NT2/D1 (cell line): ENCODE measurements around the gene PIK3R3.

ENCODE experiments used
- DNase-seq: peaks from one replicate; pipeline ENCODE4 v3.0.0-alpha.2; 2011; ENCODE audit warnings: low read depth, low spot score
- H3K27me3 ChIP-seq: 2 replicates; pipeline ENCODE4 v1.6.0; 2011; ENCODE audit warnings: mild to moderate bottlenecking; ENCODE audit not compliant: insufficient read length, insufficient read depth
- H3K36me3 ChIP-seq: 2 replicates; pipeline ENCODE4 v1.6.1; 2011; ENCODE audit warnings: mild to moderate bottlenecking, low read length, mixed read lengths; ENCODE audit not compliant: insufficient read depth, insufficient read length
- H3K4me1 ChIP-seq: 2 replicates; pipeline ENCODE4 v1.5.1; 2011; ENCODE audit not compliant: insufficient read depth, insufficient read length
- H3K4me3 ChIP-seq: 2 replicates; pipeline ENCODE4 v1.5.1; 2011; ENCODE audit warnings: low read depth; ENCODE audit not compliant: insufficient read length
- H3K9ac ChIP-seq: 2 replicates; pipeline ENCODE4 v1.6.0; 2011; ENCODE audit warnings: low read depth; ENCODE audit not compliant: insufficient read length
- H3K9me3 ChIP-seq: 2 replicates; pipeline ENCODE4 v1.5.1; 2011; ENCODE audit warnings: mild to moderate bottlenecking, low read length; ENCODE audit not compliant: insufficient read depth
- SUZ12 ChIP-seq: IDR thresholded peaks from 2 replicates; pipeline ENCODE4 v1.6.1; 2011; ENCODE audit not compliant: insufficient read length, insufficient read depth; ENCODE audit errors: extremely low read depth
- YY1 ChIP-seq: IDR thresholded peaks from 2 replicates; pipeline ENCODE4 v1.6.1; 2011; ENCODE audit not compliant: insufficient read length, insufficient read depth
- ZNF274 ChIP-seq: IDR thresholded peaks from 2 replicates; pipeline ENCODE4 v1.6.1; 2011; ENCODE audit warnings: mild to moderate bottlenecking, low read depth, low read length

PIK3R3 gene

DNA sequence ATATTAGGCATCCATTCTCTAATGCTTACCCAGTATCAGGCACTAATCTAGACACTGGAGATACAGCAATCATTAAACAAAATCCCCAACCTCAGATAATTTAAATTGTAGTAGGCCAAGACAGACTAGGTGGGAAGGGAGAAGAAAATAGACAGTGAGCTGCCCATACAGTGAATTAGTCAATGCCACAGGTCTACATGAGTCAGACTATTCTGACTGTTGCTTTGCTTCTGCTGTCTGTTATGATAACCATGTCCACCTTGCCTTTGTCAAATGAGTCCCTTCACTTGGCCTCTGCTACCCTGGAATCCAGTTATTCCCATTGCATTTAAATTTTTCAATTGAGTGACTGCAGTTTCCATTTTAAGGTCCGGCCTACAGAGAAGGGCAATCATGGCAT is 59.5 kb downstream of the PIK3R3 start:
- no peak for DNase-seq
- Histone ChIP-seq H3K4me3 (no peak overlapping the region), H3K9ac (no peak overlapping the region), H3K27me3 (no peaks in the 10 kb centered on the region), H3K36me3 (no peaks in the 10 kb centered on the region), H3K4me1 (peaks cover 2% of the 10 kb centered on the region), H3K9me3 (no peaks in the 10 kb centered on the region)
- TF ChIP-seq ZNF274 (no peak), SUZ12 (no peak), YY1 (no peak)

- Histone ChIP-seq H3K9ac (no peak overlapping the region), H3K4me1 (no peaks in the 10 kb centered on the region), H3K27me3 (no peaks in the 10 kb centered on the region), H3K9me3 (no peaks in the 10 kb centered on the region), H3K4me3 (no peak overlapping the region), H3K36me3 (peaks cover 2% of the 10 kb centered on the region)
- TF ChIP-seq SUZ12 = no peak
- TF ChIP-seq YY1 = no peak
- TF ChIP-seq ZNF274 = no peak
- DNase-seq = no peak
Observed at GRCh38 chr1:46070164-46070814, 62.1 kb downstream of the PIK3R3 start.

DNA sequence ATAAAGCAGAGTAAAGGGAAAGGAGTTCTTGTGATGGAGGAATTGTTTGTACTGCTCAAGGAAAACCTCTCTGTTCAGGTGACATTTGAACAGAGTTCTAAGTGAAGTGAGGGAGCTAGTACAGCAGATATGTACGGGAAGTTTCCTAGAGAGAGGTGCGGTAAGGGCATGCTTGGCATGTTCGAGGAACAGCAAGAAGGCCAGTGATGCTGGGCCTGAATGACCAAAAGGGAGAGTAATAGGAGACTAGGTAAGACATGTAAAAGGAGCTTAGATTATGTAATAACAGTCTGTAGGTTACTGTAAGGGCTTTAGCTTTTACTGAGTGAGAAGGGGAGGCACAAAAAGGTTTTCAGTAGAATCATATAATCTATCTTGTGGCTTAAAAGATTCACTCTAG is 63.9 kb downstream of the PIK3R3 start:
- no peaks in the 10 kb centered on the region for H3K27me3 ChIP-seq
- no peak for DNase-seq
- no peak overlapping the region for H3K9ac ChIP-seq
- H3K4me1 ChIP-seq = no peaks in the 10 kb centered on the region
- TF ChIP-seq SUZ12 = no peak
- TF ChIP-seq ZNF274 = no peak
- no peak for TF ChIP-seq YY1
- no peaks in the 10 kb centered on the region for H3K9me3 ChIP-seq
- no peak overlapping the region for H3K4me3 ChIP-seq
- peaks cover 2% of the 10 kb centered on the region for H3K36me3 ChIP-seq

- H3K9ac ChIP-seq = no peak overlapping the region
Observed at GRCh38 chr1:46067652-46068051, 64.8 kb downstream of the PIK3R3 start.

GRCh38 chr1:46065405-46065804 is 67.0 kb downstream of the PIK3R3 start:
- H3K27me3 ChIP-seq = no peaks in the 10 kb centered on the region
- no peaks in the 10 kb centered on the region for H3K9me3 ChIP-seq
- no peak overlapping the region for H3K9ac ChIP-seq
- no peak overlapping the region for H3K4me3 ChIP-seq
- TF ChIP-seq ZNF274 = no peak
- H3K36me3 ChIP-seq = peaks cover 11% of the 10 kb centered on the region
- no peaks in the 10 kb centered on the region for H3K4me1 ChIP-seq
- no peak for DNase-seq

More at GRCh38 chr1:46067652-46068051, 64.8 kb downstream of the PIK3R3 start:
- DNase-seq = no peak
- Histone ChIP-seq H3K36me3 (peaks cover 2% of the 10 kb centered on the region), H3K9me3 (no peaks in the 10 kb centered on the region), H3K4me1 (no peaks in the 10 kb centered on the region), H3K27me3 (no peaks in the 10 kb centered on the region), H3K4me3 (no peak overlapping the region)
- TF ChIP-seq ZNF274 (no peak), SUZ12 (no peak), YY1 (no peak)

DNA sequence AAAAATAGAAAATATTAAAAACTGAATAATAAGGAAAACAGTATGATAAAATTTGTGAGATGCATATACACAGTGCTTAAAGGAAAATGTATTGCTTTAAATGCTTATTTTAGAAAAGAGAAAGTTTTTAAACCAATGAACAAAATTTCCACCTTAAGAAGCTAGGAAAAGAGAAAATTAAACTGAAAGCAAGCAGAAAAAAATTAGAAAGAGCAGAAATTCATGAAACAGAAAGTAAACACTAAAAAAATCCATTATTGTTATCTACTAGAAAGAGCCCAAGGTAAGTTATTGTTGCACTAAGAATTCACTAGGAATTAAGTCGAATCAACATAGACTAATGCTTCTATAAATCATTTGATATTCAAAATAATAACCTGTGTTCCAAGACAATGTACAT is 67.7 kb downstream of the PIK3R3 start:
- TF ChIP-seq SUZ12 (no peak), ZNF274 (no peak)
- Histone ChIP-seq H3K27me3 (no peaks in the 10 kb centered on the region), H3K4me1 (no peaks in the 10 kb centered on the region), H3K9me3 (no peaks in the 10 kb centered on the region), H3K9ac (no peak overlapping the region), H3K4me3 (no peak overlapping the region), H3K36me3 (peaks cover 11% of the 10 kb centered on the region)
- DNase-seq = no peak

DNA sequence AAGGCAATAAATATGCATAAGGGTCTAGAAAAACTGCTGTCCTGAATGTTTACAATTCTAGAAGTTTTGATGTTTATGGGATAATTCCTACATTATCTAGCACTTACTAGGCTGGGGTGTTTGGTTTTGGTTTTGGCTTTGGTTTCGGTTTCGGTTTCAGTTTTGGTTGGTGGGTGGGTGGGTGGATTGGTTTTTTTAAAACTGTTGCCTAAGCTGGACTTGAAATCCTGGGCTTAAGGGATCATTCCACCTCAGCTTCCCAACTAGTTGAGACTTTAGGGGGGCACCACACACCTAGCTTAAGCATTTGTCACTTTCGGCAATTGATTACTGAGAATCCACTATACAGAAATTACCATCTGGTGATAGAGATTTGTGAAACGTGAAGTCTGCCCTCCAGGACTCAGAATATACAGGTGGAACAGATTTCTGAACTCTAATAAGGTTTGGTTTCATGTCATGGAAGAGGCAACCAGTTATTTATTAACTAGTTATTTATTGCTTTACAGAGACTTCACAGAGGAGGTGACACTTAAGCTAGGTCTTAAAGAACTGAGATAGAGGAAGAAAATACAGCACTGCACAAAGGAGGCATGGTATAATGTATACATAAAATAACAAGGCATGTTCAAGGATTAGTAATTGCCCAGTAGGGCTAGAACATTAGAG is 69.6 kb downstream of the PIK3R3 start:
- DNase-seq = no peak
- H3K4me1 ChIP-seq = no peaks in the 10 kb centered on the region
- H3K9me3 ChIP-seq = peaks cover 17% of the 10 kb centered on the region; the same call in 1 of the 2 replicates
- no peaks in the 10 kb centered on the region for H3K27me3 ChIP-seq
- peaks cover 19% of the 10 kb centered on the region for H3K36me3 ChIP-seq
- H3K4me3 ChIP-seq = no peak overlapping the region
- H3K9ac ChIP-seq = no peak overlapping the region
- no peak for TF ChIP-seq YY1
- no peak for TF ChIP-seq SUZ12
- no peak for TF ChIP-seq ZNF274

GRCh38 chr1:46061146-46061545 is 71.3 kb downstream of the PIK3R3 start:
- DNase-seq = no peak
- H3K4me1 ChIP-seq = no peaks in the 10 kb centered on the region
- no peak overlapping the region for H3K9ac ChIP-seq
- no peak for TF ChIP-seq YY1
- H3K36me3 ChIP-seq = peaks cover 19% of the 10 kb centered on the region
- H3K4me3 ChIP-seq = no peak overlapping the region
- peaks cover 19% of the 10 kb centered on the region; the same call in 1 of the 2 replicates for H3K9me3 ChIP-seq
- no peaks in the 10 kb centered on the region for H3K27me3 ChIP-seq
